Activated CD4-positive, alpha-beta T cell treated with anti-CD3 and anti-CD28 coated beads for 24 hours (primary cell): ENCODE results near the gene PKIG.
"Not testable (repeated sequence)": the region's sequence is repeated elsewhere in the genome, so short reads cannot be mapped to it uniquely, and the experiment has no call there.

Experiments used
- DNase-seq, 2 donors: peaks; one replicate each; pipeline ENCODE4 v3.0.0-alpha.2; 2020; ENCODE audit warnings: low read depth in 2 of 2

Gene PKIG

GRCh38 chr20:44642203-44643153 lies 60.1 kb downstream of the PKIG start:
- no peak for DNase-seq

DNA sequence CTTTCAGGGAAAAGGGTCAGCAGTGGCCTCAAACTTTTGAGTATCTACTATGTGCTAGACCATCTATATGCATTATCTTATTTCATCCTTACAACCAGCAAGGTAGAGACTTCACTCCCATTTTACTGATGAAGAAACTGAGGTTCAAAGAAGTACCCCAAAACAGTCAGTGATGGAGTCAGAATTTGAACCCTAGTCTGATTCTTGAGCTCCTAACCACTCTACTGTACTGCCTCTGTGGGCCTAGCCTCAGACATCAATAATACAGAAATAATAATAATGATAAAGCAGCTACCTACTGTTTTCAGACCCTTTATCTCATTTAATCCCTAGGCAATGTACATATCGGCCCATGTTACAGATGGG lies 60.8 kb downstream of the PKIG start:
- no peak for DNase-seq

DNA sequence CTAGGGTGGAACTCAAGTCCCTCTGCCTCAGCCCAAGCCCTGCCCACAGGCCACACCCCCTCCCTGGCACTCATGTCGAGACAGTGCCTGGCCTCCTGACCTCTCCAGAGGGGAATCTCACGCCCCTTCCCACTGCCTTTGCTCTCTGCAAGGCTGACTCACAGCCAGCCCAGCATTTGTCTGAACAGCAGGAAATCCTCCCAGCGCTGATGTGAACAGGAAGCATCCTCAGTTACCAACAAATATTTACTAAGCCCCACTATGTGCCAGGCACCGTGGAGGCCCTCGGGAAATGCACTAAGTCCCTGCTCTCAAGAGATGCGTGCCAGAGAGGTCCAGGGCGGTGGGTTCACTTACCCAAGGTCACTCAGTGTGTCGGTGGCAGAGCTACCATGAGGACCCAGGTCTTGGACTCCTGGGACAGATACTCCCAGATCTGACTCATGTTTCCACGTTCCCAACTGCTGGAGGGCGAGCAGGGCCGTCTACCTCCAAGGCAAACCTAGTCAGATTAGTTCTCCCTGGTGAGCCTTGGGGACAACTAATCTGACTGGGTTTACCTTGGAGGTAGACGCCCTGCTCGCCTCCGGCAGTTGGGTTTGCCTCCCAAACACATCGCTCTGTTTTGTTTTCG lies 61.3 kb downstream of the PKIG start:
- DNase-seq, result no peak

- no peak for DNase-seq
Observed at GRCh38 chr20:44644230-44644617, 61.8 kb downstream of the PKIG start.

GRCh38 chr20:44644667-44645131 lies 62.3 kb downstream of the PKIG start:
- DNase-seq, result no peak

DNA sequence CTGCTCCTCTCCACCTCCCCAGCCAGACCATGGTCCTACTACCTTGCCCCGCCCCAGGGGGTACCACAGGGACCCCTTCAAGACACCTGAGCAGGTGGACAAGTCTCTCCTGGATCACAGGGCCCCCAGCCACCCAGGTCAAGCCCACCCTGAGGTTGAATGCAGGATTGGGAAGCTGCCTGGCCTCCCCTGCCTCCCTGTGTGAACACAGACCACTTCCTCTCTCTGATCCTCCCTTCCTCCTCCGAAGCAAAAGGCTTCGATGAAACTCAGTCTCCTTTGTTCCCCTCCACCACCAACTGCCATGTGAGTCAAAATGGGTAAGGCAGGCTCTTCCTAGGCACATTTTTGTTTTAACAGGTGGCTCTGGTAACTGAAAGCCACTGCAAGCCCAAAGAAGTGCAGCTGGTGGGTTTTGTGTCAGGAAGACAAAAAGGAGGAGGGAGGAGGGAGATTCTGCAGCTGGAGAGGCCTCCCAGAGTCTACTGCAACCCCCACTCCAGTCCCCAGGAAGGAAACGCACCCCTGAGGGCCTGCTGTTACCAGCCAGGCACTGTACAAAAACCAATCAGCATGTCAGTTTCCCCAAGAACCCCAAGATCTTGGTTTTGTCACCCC lies 63.8 kb downstream of the PKIG start:
- no peak for DNase-seq

DNA sequence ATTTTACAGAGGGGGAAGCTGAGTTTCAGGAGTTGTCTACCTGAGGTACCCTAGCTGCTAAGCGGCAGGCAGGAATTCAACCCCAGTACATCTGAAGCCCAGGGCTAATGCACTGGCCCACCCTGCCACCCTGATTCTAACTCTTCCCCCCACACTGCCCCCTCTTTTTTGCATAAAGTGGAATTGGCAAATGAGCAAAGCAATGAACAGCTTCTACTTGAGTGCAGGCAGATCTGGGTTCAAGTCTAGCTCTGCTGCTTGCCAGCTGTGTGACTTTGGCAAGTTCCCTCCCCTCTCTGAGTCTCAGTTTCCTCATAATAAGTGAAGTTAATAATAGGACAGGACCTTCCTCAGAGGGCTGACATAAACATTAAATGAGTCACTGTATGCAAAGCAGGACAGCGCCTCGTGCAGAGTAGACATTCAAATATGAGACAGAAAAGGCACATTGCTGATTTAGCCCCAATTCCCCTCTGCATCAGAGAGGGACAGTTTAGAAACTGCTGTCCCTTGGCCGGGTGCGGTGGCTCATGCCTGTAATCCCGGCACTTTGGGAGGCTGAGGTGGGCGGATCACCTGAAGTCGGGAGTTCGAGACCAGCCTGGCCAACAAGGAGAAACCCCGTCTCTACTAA lies 64.4 kb downstream of the PKIG start:
- no peak for DNase-seq

DNA sequence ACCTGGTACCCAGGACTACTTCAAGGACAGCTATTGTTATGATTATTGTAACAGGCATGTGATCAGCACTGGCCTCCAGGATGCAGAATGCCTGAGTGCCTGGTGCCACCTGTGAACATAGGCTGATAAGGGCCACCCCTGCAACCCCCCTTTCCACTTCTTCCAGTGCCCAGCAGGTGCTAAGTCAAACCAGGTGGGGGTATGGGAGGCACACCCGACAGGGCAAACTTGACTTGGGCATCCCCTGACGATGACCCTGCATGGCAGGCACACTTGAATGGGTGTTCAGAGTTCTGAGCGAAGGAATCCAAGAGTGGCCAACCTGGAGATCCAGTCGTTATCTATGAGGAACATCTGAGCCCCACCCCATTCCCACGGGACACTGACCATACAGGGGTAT lies 65.7 kb downstream of the PKIG start:
- DNase-seq, result no peak

DNA sequence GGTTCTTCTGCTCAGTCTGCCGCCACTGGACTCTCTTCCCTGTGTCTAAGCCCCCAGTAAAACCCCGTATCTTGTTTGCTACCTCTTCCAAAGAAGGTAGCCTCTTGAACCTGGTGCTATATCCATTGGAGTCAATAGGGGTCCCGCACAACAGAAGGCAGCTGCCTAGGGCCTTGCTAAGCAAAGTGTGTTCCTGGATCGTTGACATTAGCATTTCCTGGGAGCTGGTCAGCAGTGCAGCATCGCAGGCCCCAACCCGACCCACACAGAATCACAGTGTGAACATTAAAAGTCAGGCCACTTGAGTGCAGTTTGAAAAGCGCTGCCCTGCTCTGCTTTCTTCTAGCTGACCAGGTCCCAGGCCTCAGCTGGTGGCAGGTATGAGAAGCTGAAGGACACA lies 66.2 kb downstream of the PKIG start:
- DNase-seq, result no peak

DNA sequence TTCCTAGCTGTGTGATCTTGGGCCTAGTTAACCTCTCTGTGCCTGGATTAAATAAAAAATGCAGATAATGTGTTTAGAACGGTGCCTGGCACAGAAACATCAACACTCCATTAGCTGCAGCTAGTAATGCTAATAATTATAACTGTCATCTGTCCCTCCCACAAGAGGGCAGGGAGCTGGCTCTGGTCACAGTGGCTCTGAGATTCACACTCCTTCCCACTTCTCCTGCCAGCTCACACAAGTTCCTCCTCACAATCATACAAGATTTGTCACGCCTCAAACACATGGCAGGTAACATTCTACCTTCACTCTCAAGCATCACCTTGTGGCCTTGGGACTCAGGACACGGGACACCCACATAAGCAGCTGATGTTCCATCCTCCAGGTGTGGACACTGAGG lies 66.7 kb downstream of the PKIG start:
- no peak for DNase-seq

DNA sequence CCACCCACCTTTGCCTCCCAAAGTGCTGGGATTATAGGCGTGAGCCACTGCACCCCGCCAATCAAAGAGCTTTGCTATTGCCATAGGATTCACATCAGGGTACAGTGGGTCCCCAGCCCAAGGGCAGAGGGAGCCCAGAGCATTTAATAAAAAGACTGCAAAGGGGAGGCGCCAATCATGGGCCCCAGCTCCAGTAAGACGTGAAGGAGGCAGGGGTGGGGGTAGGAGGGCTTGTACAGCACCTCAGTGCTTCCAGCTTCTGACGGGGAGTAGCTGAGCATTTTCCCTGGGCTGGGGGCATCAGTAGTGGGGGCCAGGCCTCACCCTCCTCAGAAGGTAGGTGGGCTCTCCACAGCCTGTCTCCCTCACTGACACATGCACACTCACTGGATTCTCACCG lies 67.6 kb downstream of the PKIG start:
- DNase-seq, result no peak

GRCh38 chr20:44650771-44651433 lies 68.5 kb downstream of the PKIG start:
- DNase-seq, result no peak

- no peak for DNase-seq
Observed at GRCh38 chr20:44651434-44651683, 69.0 kb downstream of the PKIG start.

GRCh38 chr20:44651684-44652423 lies 69.5 kb downstream of the PKIG start, which contains the start of gene ADA:
TSS of gene ADA (minus strand) at chr20:44651699. CDS start at chr20:44651607, 92 bp downstream.
- DNase-seq, result peak in 1 of 2 donors; percentile 27

GRCh38 chr20:44653546-44653945 lies 71.2 kb downstream of the PKIG start:
- no peak for DNase-seq

GRCh38 chr20:44654210-44654609 lies 71.8 kb downstream of the PKIG start:
- not testable (repeated sequence) for DNase-seq

DNA sequence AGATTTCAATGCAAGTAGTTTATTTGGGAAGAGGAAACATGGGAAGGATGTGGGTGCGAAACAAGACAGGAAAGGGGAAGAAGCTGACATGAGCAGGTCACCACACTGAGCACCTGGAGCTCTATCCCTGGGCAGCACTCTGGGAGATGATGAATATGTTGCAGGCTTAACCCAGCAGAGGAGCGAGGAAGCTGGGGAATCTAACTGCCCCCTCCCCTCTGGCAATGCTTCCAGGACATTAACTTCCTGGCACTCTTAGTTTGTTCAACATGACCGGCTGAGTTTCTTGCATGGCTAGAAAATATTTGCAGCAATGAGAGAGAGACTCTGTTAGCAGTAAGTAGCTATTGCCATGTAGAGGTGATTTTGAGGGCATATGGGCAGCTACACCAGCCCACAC lies 74.1 kb downstream of the PKIG start:
- no peak for DNase-seq

GRCh38 chr20:44657875-44658274 lies 75.5 kb downstream of the PKIG start:
- DNase-seq, result no peak

GRCh38 chr20:44658810-44659209 lies 76.4 kb downstream of the PKIG start:
- no peak for DNase-seq

GRCh38 chr20:44659931-44660330 lies 77.6 kb downstream of the PKIG start:
- DNase-seq, result no peak

DNA sequence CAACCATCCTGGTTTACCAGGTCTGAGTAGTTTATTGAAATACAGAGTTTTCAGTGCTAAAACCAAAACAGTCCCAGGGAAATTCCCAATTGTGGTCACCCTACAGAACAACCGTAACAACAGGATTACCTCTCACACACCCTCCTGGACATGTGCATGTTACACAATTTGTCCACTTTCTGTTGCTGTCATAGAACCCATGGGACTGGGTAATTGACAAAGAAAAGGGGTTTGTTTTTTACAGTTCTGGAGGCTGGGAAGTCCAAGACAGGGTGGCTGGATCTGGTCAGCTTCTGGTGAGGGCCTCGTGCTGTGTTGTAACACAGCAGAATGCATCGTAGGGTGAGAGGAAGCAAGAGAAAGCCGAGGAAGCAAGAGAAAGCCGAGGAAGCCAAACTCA lies 78.2 kb downstream of the PKIG start:
- no peak for DNase-seq
